Hepatocyte (in vitro differentiated cells): ENCODE results near the gene DEDD. TPM values are rescaled to one million over a fixed set of nuclear protein-coding genes. Genes with fewer than 3 reads are reported as not detected.

Experiments
- DNase-seq: peaks from one replicate; pipeline ENCODE4 v3.0.0-alpha.2; 2016; ENCODE audit warnings: low spot score
- H2AFZ ChIP-seq: fragments of 200-600 bp; sonication (generic); 2 replicates; pipeline ENCODE4 v1.6.0; 2016; ENCODE audit warnings: antibody characterized with exemption, mild to moderate bottlenecking
- H3K27ac ChIP-seq: fragments of 200-600 bp; sonication (generic); 2 replicates; pipeline ENCODE4 v1.5.1; 2016; ENCODE audit warnings: mild to moderate bottlenecking
- H3K27me3 ChIP-seq: fragments of 200-600 bp; sonication (generic); 2 replicates; pipeline ENCODE4 v1.6.1; 2016
- H3K36me3 ChIP-seq: fragments of 200-600 bp; sonication (generic); replicated peaks from 2 replicates; pipeline ENCODE4 v1.5.1; 2016; ENCODE audit warnings: low read depth; ENCODE audit not compliant: insufficient read depth
- H3K4me1 ChIP-seq: fragments of 200-600 bp; sonication (generic); 2 replicates; pipeline ENCODE4 v1.5.1; 2016; ENCODE audit warnings: mild to moderate bottlenecking, moderate library complexity; ENCODE audit not compliant: insufficient read depth
- H3K4me2 ChIP-seq: fragments of 200-600 bp; sonication (generic); 2 replicates; pipeline ENCODE4 v1.6.0; 2016
- H3K4me3 ChIP-seq: fragments of 200-600 bp; sonication (generic); 2 replicates; pipeline ENCODE4 v1.5.1; 2016; ENCODE audit warnings: mild to moderate bottlenecking
- H3K79me2 ChIP-seq: fragments of 200-600 bp; sonication (generic); 2 replicates; pipeline ENCODE4 v1.6.0; 2017; ENCODE audit warnings: mild to moderate bottlenecking
- H3K9me2 ChIP-seq: fragments of 200-600 bp; sonication (generic); replicated peaks from 2 replicates; pipeline ENCODE4 v1.6.0; 2017; ENCODE audit warnings: mild to moderate bottlenecking; ENCODE audit not compliant: insufficient read depth
- H3K9me3 ChIP-seq: fragments of 200-600 bp; sonication (generic); 2 replicates; pipeline ENCODE4 v1.5.1; 2016; ENCODE audit warnings: low read depth, mild to moderate bottlenecking
- H4K20me1 ChIP-seq: fragments of 200-600 bp; sonication (generic); 2 replicates; pipeline ENCODE4 v1.6.0; 2016; ENCODE audit warnings: mild to moderate bottlenecking; ENCODE audit not compliant: insufficient read depth, poor library complexity, severe bottlenecking
- EZH2 ChIP-seq: fragments of 200-600 bp; sonication (generic); IDR thresholded peaks from 2 replicates; pipeline ENCODE4 v1.6.1; 2016; ENCODE audit warnings: antibody characterized with exemption, mild to moderate bottlenecking, borderline replicate concordance
- EZH2phosphoT487 ChIP-seq: fragments of 200-600 bp; sonication (generic); IDR thresholded peaks from one replicate; pipeline ENCODE4 v1.6.1; 2018; ENCODE audit warnings: antibody characterized with exemption, mild to moderate bottlenecking, low read depth, moderate library complexity; ENCODE audit not compliant: unreplicated experiment, severe bottlenecking
- WGBS: methylation state at CpG from one replicate; pipeline ENCODE4 v1.1.6; 2016; ENCODE audit warnings: low lambda C conversion rate; ENCODE audit errors: missing lambda C conversion rate; 5-methylcytosine and 5-hydroxymethylcytosine counted together
- polyA plus RNA-seq: library from polyadenylated mRNA; unstranded; fragments of >200 nt; fragmentation: Nextera tagmentation; extraction: Ambion mirVana; gene quantifications from 2 replicates; pipeline ENCODE4 v1.2.1, GENCODE V29; 2016
- total RNA-seq: library from RNA; depleted of rRNA; stranded (reverse); fragments of >200 nt; gene quantifications from 2 replicates; pipeline ENCODE4 v1.2.3, GENCODE V29; 2014
- TF ChIP-seq, protein P1 (sequence below): fragments of 200-600 bp; sonication (generic); IDR thresholded peaks from 2 replicates; pipeline ENCODE4 v1.5.1; 2016; ENCODE audit warnings: antibody characterized with exemption, mild to moderate bottlenecking; ENCODE audit not compliant: poor library complexity

DEDD gene
- total and polyA plus RNA-seq, 2 experiments from 2014 or later: 21.8 to 27.1 TPM

DNA sequence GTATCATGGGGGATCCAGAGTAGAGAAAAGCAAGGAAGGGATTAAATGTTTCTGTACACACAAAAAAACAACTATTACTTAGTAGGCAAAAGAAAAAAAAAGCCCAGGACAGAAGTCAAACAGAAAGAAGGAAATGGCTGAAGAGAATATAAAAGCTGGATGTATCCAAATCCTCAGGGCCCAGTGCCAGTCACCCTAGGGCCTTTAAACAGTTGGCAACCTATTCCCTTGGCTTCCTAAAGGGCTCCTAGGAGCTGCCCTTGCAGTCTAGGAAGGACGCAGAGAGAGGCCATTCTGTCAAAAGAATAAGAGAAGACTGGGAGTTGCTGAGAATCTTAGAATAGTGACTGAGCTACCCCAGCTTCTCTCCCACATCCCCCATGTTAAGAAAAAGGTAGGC, 39.9 kb upstream of the DEDD start:
- DNase-seq: no peak
- Histone ChIP-seq H3K4me3 (no peak overlapping the region), H3K9me2 (no peaks in the 10 kb centered on the region), H3K4me1 (peaks cover 8% of the 10 kb centered on the region), H3K36me3 (no peaks in the 10 kb centered on the region), H3K9me3 (no peaks in the 10 kb centered on the region), H3K27me3 (no peaks in the 10 kb centered on the region), H3K27ac (no peak overlapping the region), H2AFZ (no peak overlapping the region), H3K79me2 (peaks cover 17% of the 10 kb centered on the region), H3K4me2 (no peak overlapping the region), H4K20me1 (no peaks in the 10 kb centered on the region)
- 79% methylated on average over 1 of the region's 1 CpG for WGBS
- TF ChIP-seq EZH2 (no peak), EZH2phosphoT487 (no peak)
- TF ChIP-seq, protein P1, sequence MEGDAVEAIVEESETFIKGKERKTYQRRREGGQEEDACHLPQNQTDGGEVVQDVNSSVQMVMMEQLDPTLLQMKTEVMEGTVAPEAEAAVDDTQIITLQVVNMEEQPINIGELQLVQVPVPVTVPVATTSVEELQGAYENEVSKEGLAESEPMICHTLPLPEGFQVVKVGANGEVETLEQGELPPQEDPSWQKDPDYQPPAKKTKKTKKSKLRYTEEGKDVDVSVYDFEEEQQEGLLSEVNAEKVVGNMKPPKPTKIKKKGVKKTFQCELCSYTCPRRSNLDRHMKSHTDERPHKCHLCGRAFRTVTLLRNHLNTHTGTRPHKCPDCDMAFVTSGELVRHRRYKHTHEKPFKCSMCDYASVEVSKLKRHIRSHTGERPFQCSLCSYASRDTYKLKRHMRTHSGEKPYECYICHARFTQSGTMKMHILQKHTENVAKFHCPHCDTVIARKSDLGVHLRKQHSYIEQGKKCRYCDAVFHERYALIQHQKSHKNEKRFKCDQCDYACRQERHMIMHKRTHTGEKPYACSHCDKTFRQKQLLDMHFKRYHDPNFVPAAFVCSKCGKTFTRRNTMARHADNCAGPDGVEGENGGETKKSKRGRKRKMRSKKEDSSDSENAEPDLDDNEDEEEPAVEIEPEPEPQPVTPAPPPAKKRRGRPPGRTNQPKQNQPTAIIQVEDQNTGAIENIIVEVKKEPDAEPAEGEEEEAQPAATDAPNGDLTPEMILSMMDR: no peak

DNA sequence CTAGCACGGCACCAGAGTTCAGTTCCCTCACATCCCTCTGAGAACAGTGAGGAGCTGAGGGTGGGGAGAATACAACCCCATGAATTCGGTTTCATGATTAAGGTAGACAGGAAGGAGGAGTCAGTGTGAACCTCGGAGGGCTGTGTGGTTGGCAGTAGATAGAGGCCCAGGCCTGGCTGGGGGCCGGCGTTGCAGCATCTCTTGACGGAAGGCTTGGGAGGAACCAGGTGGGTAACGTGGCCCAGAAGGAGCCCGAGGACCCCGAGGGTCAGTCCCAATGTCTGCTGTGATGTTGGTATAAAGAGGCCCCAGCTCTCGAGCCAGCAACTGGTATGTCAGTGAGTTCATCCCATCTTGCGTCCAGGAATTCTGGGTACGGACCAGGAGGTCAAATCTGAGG, 39.2 kb upstream of the DEDD start:
- Histone ChIP-seq H3K4me1 (peaks cover 14% of the 10 kb centered on the region), H3K9me3 (no peaks in the 10 kb centered on the region), H3K27me3 (no peaks in the 10 kb centered on the region), H3K9me2 (no peaks in the 10 kb centered on the region), H4K20me1 (no peaks in the 10 kb centered on the region), H3K36me3 (no peaks in the 10 kb centered on the region), H3K4me2 (no peak overlapping the region), H3K27ac (no peak overlapping the region), H3K79me2 (peaks cover 15% of the 10 kb centered on the region), H3K4me3 (no peak overlapping the region), H2AFZ (no peak overlapping the region)
- WGBS: 93% methylated on average over 12 of the region's 12 CpGs
- TF ChIP-seq, protein P1: no peak
- TF ChIP-seq EZH2phosphoT487: no peak
- no peak for TF ChIP-seq EZH2
- DNase-seq: no peak

DNA sequence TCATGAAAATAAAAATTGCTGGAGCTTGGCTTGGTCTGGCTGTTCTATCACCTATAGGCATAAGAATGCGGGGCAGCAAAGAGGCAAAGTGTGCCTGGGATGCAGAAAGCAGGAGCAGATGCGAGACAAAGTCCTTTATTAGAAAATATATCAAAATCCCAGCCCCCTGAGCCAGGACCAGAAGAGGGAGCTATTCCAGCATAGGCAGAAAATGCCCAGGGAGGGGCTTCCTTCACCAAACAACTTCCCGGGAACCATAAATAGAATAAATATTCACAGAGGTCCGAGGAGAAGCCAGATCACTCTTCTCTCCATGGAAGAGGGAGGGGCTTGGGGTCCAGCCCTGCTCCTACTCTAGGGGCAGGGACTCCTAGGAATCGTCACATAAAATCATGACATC, 38.7 kb upstream of the DEDD start:
- Histone ChIP-seq H3K79me2 (peaks cover 10% of the 10 kb centered on the region), H2AFZ (no peak overlapping the region), H4K20me1 (no peaks in the 10 kb centered on the region), H3K4me3 (no peak overlapping the region), H3K4me2 (no peak overlapping the region), H3K9me3 (no peaks in the 10 kb centered on the region), H3K4me1 (peaks cover 10% of the 10 kb centered on the region), H3K27ac (no peak overlapping the region), H3K36me3 (no peaks in the 10 kb centered on the region), H3K9me2 (no peaks in the 10 kb centered on the region), H3K27me3 (no peaks in the 10 kb centered on the region)
- 76% methylated on average over 5 of the region's 5 CpGs for WGBS
- TF ChIP-seq EZH2: no peak
- TF ChIP-seq, protein P1: no peak
- TF ChIP-seq EZH2phosphoT487: no peak
- no peak for DNase-seq

DNA sequence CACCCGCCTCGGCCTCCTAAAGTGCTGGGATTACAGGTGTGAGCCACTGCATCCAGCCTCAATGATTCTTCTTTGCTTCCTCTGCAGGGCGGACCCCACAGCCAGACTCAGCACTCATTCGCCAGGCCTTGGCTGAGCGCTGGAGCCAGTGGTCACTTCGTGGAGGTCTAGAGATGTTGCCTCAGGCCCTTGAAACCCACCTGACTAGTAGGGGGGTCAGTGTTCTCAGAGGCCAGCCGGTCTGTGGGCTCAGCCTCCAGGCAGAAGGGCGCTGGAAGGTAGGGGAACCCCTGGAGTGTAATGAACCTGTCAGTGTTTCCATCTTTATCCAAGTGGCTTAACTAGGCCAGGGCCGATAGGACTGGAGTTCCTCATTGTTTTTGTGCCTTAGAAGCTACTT, 36.4 kb upstream of the DEDD start:
- Histone ChIP-seq H2AFZ (no peak overlapping the region), H3K79me2 (peaks cover 3% of the 10 kb centered on the region), H3K4me1 (peaks cover 11% of the 10 kb centered on the region), H3K4me3 (no peak overlapping the region), H3K4me2 (no peak overlapping the region), H4K20me1 (no peaks in the 10 kb centered on the region), H3K9me3 (no peaks in the 10 kb centered on the region), H3K27me3 (no peaks in the 10 kb centered on the region), H3K36me3 (no peaks in the 10 kb centered on the region), H3K9me2 (no peaks in the 10 kb centered on the region), H3K27ac (no peak overlapping the region)
- no peak for DNase-seq
- no peak for TF ChIP-seq EZH2
- no peak for TF ChIP-seq EZH2phosphoT487
- TF ChIP-seq, protein P1: no peak
- 97% methylated on average over 9 of the region's 9 CpGs for WGBS
